WTC11 (cell line): ENCODE measurements around the gene SND1. TPM values are rescaled to one million over a fixed set of nuclear protein-coding genes. Genes with fewer than 3 reads are reported as not detected.

Source experiments
- ATAC-seq: fragments of 200-7000 bp; cut with Tn5 transposase; 2 replicates; pipeline ENCODE4 v1.10.0; 2021; ENCODE audit warnings: mild to moderate bottlenecking, moderate library complexity
- CTCF ChIA-PET: fragments of 300-600 bp; sonication (Branson Sonifier 250); formaldehyde crosslinking; loops from one replicate; lab custom pipeline; 2021; ENCODE audit warnings: antibody characterized with exemption; lab: Charles Lee
- POLR2A ChIA-PET: fragments of 350-600 bp; sonication (Branson Sonifier 250); formaldehyde crosslinking; loops from one replicate; lab custom pipeline; 2021; ENCODE audit warnings: antibody characterized with exemption; lab: Charles Lee
- DNase-seq: peaks from one replicate; pipeline ENCODE4 v3.0.0; 2021; ENCODE audit warnings: low spot score
- H3K27ac Mint-ChIP-seq: 2 replicates; pipeline ENCODE4 v1.8.0; 2021; ENCODE audit warnings: mixed read lengths
- H3K27me3 Mint-ChIP-seq: 2 replicates; pipeline ENCODE4 v1.8.0; 2021; ENCODE audit warnings: low read depth, mild to moderate bottlenecking, moderate library complexity, mixed read lengths
- H3K36me3 Mint-ChIP-seq: 2 replicates; pipeline ENCODE4 v1.8.0; 2021; ENCODE audit warnings: mixed read lengths
- H3K4me1 Mint-ChIP-seq: 2 replicates; pipeline ENCODE4 v1.8.0; 2022; ENCODE audit warnings: mixed read lengths
- H3K4me3 Mint-ChIP-seq: 2 replicates; pipeline ENCODE4 v1.8.0; 2021; ENCODE audit warnings: mild to moderate bottlenecking, moderate library complexity, mixed read lengths
- H3K9me3 Mint-ChIP-seq: 2 replicates; pipeline ENCODE4 v1.8.0; 2021; ENCODE audit warnings: mixed read lengths
- FOXK1 ChIP-seq: sonication (generic); formaldehyde crosslinking; IDR thresholded peaks from 2 replicates; pipeline ENCODE4 v1.8.0; 2022; ENCODE audit warnings: mild to moderate bottlenecking, moderate library complexity, missing genetic modification reagents
- HMGA2 ChIP-seq: fragments of 250-450 bp; sonication (Bioruptor Pico); IDR thresholded peaks from 2 replicates; pipeline ENCODE4 v1.4.0; 2021; ENCODE audit warnings: mild to moderate bottlenecking, moderate library complexity
- MXD4 ChIP-seq: fragments of 250-450 bp; sonication (Bioruptor Pico); IDR thresholded peaks from 2 replicates; pipeline ENCODE4 v1.8.0; 2021; ENCODE audit warnings: mild to moderate bottlenecking, moderate library complexity, borderline replicate concordance
- MYBL2 ChIP-seq: sonication (generic); formaldehyde crosslinking; IDR thresholded peaks from 2 replicates; pipeline ENCODE4 v1.8.1; 2023; ENCODE audit warnings: mild to moderate bottlenecking, moderate library complexity, missing genetic modification reagents
- NFE2L1 ChIP-seq: sonication (generic); formaldehyde crosslinking; IDR thresholded peaks from 2 replicates; pipeline ENCODE4 v1.8.1; 2023; ENCODE audit warnings: missing genetic modification reagents
- NR3C1 ChIP-seq: sonication (generic); formaldehyde crosslinking; conservative IDR thresholded peaks from 2 replicates; pipeline ENCODE4 v1.8.1; 2023; ENCODE audit warnings: low read depth, mild to moderate bottlenecking, missing genetic modification reagents
- OVOL2 ChIP-seq: fragments of 250-450 bp; sonication (Bioruptor Pico); IDR thresholded peaks from 2 replicates; pipeline ENCODE4 v1.9.0; 2021; ENCODE audit warnings: mild to moderate bottlenecking, borderline replicate concordance
- SMAD4 ChIP-seq: sonication (generic); formaldehyde crosslinking; IDR thresholded peaks from 2 replicates; pipeline ENCODE4 v1.8.0; 2022; ENCODE audit warnings: mild to moderate bottlenecking, missing genetic modification reagents
- TEAD1 ChIP-seq: sonication (generic); formaldehyde crosslinking; IDR thresholded peaks from 2 replicates; pipeline ENCODE4 v1.8.0; 2022; ENCODE audit warnings: mild to moderate bottlenecking, missing genetic modification reagents
- TP53 ChIP-seq: sonication (generic); formaldehyde crosslinking; IDR thresholded peaks from 2 replicates; pipeline ENCODE4 v1.8.1; 2023; ENCODE audit warnings: mild to moderate bottlenecking, missing genetic modification reagents
- ZBTB21 ChIP-seq: sonication (generic); formaldehyde crosslinking; IDR thresholded peaks from 2 replicates; pipeline ENCODE4 v1.8.1; 2023; ENCODE audit warnings: mild to moderate bottlenecking, missing genetic modification reagents, borderline replicate concordance
- ZNF317 ChIP-seq: sonication (generic); formaldehyde crosslinking; IDR thresholded peaks from 2 replicates; pipeline ENCODE4 v1.8.1; 2023; ENCODE audit warnings: low read depth, mild to moderate bottlenecking, moderate library complexity, missing genetic modification reagents, borderline replicate concordance
- ZNF396 ChIP-seq: fragments of 250-450 bp; sonication (Bioruptor Pico); IDR thresholded peaks from 2 replicates; pipeline ENCODE4 v1.8.0; 2021; ENCODE audit warnings: mild to moderate bottlenecking, moderate library complexity, borderline replicate concordance
- total RNA-seq: library from RNA; stranded (reverse); gene quantifications from 3 replicates; pipeline ENCODE4 v1.2.3, GENCODE V29; 2021
- TF ChIP-seq, protein P1 (sequence below): fragments of 250-450 bp; sonication (Bioruptor Pico); IDR thresholded peaks from 2 replicates; pipeline ENCODE4 v1.9.0; 2021; ENCODE audit warnings: mild to moderate bottlenecking
- TF ChIP-seq, protein P2 (sequence below): sonication (generic); formaldehyde crosslinking; IDR thresholded peaks from 2 replicates; pipeline ENCODE4 v1.8.0; 2022; ENCODE audit warnings: mild to moderate bottlenecking, missing genetic modification reagents
- TF ChIP-seq, protein P3 (sequence below): fragments of 250-450 bp; sonication (Bioruptor Pico); IDR thresholded peaks from 2 replicates; pipeline ENCODE4 v1.9.0; 2021; ENCODE audit warnings: mild to moderate bottlenecking, borderline replicate concordance
- TF ChIP-seq, protein P4 (sequence below): sonication (generic); formaldehyde crosslinking; conservative IDR thresholded peaks from 2 replicates; pipeline ENCODE4 v1.8.1; 2023; ENCODE audit warnings: mild to moderate bottlenecking, low read depth, missing genetic modification reagents, moderate library complexity
- TF ChIP-seq, protein P5 (sequence below): sonication (generic); formaldehyde crosslinking; IDR thresholded peaks from 2 replicates; pipeline ENCODE4 v1.8.1; 2023; ENCODE audit warnings: mild to moderate bottlenecking, missing genetic modification reagents, moderate library complexity
- TF ChIP-seq, protein P6 (sequence below): sonication (generic); formaldehyde crosslinking; IDR thresholded peaks from 2 replicates; pipeline ENCODE4 v1.8.0; 2022; ENCODE audit warnings: mild to moderate bottlenecking, missing genetic modification reagents
- TF ChIP-seq, protein P7 (sequence below): fragments of 250-450 bp; sonication (Bioruptor Pico); IDR thresholded peaks from 2 replicates; pipeline ENCODE4 v1.9.0; 2021; ENCODE audit warnings: mild to moderate bottlenecking

The SND1 gene
- total RNA-seq, 1 experiment from 2014 or later = 261 TPM

DNA sequence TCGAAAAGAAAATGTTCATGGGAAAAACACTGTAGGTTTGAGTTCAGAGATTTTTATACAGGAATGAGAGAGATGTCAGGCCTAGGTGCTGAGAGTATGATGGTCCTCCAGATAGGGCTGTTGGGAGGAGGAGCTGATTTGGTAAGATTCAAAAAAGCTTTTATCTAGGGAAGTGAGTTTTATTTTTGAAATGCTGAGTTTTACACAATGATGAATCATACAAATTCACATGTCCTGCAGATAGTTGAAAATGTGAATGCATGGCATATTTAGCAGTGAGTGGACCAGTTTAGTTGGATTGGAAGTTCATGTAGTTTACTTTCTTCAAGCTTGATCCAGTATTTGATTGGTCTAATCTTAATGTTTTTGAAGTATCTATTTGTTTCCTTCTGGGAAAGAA is 224.4 kb downstream of the SND1 start:
- H3K27ac Mint-ChIP-seq = no peak overlapping the region

DNA sequence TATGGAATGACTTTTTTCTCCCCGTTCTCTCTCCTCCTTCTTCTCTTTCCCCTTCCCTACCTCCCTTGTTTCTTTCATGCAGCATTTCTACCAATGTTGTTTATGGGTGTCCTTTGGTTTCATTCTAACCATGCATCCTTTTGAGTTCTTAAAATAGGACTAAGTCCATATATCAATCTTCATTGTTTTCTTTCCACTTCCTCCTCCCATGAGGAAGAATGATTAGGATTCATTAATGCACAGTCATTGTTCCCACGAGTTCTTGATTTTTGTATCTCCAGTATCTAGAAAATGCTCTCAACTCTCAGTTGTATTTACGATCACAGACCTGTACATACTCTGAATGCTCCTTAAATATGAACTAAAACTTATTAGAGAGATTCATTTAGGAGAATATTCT is 226.0 kb downstream of the SND1 start:
- CTCF ChIA-PET = interaction anchor here (1.2 kb wide), 1 partner anchor 258 kb away, joined by 3 read pairs; no protein-coding TSS in a partner anchor
- Mint-ChIP-seq H3K36me3 (no peaks in the 10 kb centered on the region), H3K27ac (no peak overlapping the region), H3K9me3 (no peaks in the 10 kb centered on the region), H3K4me3 (no peak overlapping the region), H3K4me1 (peaks cover 38% of the 10 kb centered on the region), H3K27me3 (no peaks in the 10 kb centered on the region)
- DNase-seq (no peak), ATAC-seq (no peak)
- no peak for TF ChIP-seq NR3C1 (CRISPR knock-in tag)
- TF ChIP-seq, protein P1, sequence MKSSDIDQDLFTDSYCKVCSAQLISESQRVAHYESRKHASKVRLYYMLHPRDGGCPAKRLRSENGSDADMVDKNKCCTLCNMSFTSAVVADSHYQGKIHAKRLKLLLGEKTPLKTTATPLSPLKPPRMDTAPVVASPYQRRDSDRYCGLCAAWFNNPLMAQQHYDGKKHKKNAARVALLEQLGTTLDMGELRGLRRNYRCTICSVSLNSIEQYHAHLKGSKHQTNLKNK (CRISPR knock-in tag) = no peak
- TF ChIP-seq, protein P2, sequence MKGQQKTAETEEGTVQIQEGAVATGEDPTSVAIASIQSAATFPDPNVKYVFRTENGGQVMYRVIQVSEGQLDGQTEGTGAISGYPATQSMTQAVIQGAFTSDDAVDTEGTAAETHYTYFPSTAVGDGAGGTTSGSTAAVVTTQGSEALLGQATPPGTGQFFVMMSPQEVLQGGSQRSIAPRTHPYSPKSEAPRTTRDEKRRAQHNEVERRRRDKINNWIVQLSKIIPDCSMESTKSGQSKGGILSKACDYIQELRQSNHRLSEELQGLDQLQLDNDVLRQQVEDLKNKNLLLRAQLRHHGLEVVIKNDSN (CRISPR knock-in tag) = no peak
- TF ChIP-seq, protein P3, sequence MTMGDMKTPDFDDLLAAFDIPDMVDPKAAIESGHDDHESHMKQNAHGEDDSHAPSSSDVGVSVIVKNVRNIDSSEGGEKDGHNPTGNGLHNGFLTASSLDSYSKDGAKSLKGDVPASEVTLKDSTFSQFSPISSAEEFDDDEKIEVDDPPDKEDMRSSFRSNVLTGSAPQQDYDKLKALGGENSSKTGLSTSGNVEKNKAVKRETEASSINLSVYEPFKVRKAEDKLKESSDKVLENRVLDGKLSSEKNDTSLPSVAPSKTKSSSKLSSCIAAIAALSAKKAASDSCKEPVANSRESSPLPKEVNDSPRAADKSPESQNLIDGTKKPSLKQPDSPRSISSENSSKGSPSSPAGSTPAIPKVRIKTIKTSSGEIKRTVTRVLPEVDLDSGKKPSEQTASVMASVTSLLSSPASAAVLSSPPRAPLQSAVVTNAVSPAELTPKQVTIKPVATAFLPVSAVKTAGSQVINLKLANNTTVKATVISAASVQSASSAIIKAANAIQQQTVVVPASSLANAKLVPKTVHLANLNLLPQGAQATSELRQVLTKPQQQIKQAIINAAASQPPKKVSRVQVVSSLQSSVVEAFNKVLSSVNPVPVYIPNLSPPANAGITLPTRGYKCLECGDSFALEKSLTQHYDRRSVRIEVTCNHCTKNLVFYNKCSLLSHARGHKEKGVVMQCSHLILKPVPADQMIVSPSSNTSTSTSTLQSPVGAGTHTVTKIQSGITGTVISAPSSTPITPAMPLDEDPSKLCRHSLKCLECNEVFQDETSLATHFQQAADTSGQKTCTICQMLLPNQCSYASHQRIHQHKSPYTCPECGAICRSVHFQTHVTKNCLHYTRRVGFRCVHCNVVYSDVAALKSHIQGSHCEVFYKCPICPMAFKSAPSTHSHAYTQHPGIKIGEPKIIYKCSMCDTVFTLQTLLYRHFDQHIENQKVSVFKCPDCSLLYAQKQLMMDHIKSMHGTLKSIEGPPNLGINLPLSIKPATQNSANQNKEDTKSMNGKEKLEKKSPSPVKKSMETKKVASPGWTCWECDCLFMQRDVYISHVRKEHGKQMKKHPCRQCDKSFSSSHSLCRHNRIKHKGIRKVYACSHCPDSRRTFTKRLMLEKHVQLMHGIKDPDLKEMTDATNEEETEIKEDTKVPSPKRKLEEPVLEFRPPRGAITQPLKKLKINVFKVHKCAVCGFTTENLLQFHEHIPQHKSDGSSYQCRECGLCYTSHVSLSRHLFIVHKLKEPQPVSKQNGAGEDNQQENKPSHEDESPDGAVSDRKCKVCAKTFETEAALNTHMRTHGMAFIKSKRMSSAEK (CRISPR knock-in tag) = no peak
- no peak for TF ChIP-seq HMGA2 (CRISPR knock-in tag)
- TF ChIP-seq FOXK1 (CRISPR knock-in tag) = no peak
- TF ChIP-seq, protein P4, sequence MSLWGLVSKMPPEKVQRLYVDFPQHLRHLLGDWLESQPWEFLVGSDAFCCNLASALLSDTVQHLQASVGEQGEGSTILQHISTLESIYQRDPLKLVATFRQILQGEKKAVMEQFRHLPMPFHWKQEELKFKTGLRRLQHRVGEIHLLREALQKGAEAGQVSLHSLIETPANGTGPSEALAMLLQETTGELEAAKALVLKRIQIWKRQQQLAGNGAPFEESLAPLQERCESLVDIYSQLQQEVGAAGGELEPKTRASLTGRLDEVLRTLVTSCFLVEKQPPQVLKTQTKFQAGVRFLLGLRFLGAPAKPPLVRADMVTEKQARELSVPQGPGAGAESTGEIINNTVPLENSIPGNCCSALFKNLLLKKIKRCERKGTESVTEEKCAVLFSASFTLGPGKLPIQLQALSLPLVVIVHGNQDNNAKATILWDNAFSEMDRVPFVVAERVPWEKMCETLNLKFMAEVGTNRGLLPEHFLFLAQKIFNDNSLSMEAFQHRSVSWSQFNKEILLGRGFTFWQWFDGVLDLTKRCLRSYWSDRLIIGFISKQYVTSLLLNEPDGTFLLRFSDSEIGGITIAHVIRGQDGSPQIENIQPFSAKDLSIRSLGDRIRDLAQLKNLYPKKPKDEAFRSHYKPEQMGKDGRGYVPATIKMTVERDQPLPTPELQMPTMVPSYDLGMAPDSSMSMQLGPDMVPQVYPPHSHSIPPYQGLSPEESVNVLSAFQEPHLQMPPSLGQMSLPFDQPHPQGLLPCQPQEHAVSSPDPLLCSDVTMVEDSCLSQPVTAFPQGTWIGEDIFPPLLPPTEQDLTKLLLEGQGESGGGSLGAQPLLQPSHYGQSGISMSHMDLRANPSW (CRISPR knock-in tag) = no peak
- TF ChIP-seq, protein P5, sequence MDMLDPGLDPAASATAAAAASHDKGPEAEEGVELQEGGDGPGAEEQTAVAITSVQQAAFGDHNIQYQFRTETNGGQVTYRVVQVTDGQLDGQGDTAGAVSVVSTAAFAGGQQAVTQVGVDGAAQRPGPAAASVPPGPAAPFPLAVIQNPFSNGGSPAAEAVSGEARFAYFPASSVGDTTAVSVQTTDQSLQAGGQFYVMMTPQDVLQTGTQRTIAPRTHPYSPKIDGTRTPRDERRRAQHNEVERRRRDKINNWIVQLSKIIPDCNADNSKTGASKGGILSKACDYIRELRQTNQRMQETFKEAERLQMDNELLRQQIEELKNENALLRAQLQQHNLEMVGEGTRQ (CRISPR knock-in tag) = no peak
- no peak for TF ChIP-seq ZNF396 (CRISPR knock-in tag)
- no peak for TF ChIP-seq MXD4 (CRISPR knock-in tag)
- TF ChIP-seq NFE2L1 (CRISPR knock-in tag) = no peak
- TF ChIP-seq, protein P6, sequence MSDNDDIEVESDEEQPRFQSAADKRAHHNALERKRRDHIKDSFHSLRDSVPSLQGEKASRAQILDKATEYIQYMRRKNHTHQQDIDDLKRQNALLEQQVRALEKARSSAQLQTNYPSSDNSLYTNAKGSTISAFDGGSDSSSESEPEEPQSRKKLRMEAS (CRISPR knock-in tag) = no peak
- no peak for TF ChIP-seq ZNF317 (CRISPR knock-in tag)
- POLR2A ChIA-PET = no interaction called here

More for the DNA sequence above, 224.4 kb downstream of the SND1 start:
- ChIA-PET CTCF (no interaction called here), POLR2A (no interaction called here)
- Mint-ChIP-seq H3K36me3 (no peaks in the 10 kb centered on the region), H3K4me1 (peaks cover 27% of the 10 kb centered on the region), H3K9me3 (no peaks in the 10 kb centered on the region), H3K27me3 (no peaks in the 10 kb centered on the region), H3K4me3 (no peak overlapping the region)
- no peak for DNase-seq
- no peak for ATAC-seq
- TF ChIP-seq OVOL2 (CRISPR knock-in tag) (no peak), ZBTB21 (no peak), TEAD1 (CRISPR knock-in tag) (no peak), SMAD4 (CRISPR knock-in tag) (no peak), TP53 (CRISPR knock-in tag) (no peak), MYBL2 (CRISPR knock-in tag) (no peak)
- TF ChIP-seq, protein P7, sequence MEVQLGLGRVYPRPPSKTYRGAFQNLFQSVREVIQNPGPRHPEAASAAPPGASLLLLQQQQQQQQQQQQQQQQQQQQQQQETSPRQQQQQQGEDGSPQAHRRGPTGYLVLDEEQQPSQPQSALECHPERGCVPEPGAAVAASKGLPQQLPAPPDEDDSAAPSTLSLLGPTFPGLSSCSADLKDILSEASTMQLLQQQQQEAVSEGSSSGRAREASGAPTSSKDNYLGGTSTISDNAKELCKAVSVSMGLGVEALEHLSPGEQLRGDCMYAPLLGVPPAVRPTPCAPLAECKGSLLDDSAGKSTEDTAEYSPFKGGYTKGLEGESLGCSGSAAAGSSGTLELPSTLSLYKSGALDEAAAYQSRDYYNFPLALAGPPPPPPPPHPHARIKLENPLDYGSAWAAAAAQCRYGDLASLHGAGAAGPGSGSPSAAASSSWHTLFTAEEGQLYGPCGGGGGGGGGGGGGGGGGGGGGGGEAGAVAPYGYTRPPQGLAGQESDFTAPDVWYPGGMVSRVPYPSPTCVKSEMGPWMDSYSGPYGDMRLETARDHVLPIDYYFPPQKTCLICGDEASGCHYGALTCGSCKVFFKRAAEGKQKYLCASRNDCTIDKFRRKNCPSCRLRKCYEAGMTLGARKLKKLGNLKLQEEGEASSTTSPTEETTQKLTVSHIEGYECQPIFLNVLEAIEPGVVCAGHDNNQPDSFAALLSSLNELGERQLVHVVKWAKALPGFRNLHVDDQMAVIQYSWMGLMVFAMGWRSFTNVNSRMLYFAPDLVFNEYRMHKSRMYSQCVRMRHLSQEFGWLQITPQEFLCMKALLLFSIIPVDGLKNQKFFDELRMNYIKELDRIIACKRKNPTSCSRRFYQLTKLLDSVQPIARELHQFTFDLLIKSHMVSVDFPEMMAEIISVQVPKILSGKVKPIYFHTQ (CRISPR knock-in tag) = no peak
